Measurements from ENCODE around the gene UNC93A. TPM values are rescaled to one million over a fixed set of nuclear protein-coding genes. Genes with fewer than 3 reads are reported as not detected.

UNC93A gene
- total and polyA plus RNA-seq, 2 experiments from 2014 or later: 38.8 to 66.6 TPM

DNA sequence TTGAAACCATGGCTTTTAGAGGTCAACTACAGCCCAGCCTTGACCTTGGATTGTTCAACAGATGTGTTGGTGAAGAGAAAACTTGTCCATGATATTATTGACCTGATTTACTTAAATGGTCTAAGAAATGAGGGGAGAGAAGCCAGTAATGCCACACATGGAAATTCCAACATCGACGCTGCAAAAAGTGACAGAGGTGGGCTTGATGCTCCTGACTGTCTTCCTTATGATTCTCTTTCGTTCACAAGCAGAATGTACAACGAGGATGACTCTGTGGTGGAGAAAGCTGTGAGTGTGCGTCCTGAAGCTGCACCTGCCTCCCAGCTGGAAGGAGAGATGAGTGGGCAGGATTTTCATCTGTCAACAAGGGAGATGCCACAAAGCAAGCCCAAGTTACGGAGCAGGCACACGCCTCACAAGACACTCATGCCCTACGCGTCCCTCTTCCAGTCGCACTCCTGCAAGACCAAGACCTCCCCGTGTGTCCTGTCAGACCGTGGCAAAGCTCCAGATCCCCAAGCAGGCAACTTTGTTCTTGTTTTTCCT lies 50.0 kb downstream of the UNC93A start:
- Histone ChIP-seq H3K4me2 (peak overlapping the region; percentile 6), H3K27me3 (no peaks in the 10 kb centered on the region), H3K4me1 (ENCODE audit: insufficient read depth) (peaks cover 9% of the 10 kb centered on the region), H3K4me3 (no peak overlapping the region), H3K27ac (peak overlapping the region; percentile 65), H2AFZ (no peak overlapping the region), H3K36me3 (replicated peaks; ENCODE audit: insufficient read depth, low read depth) (no peaks in the 10 kb centered on the region), H3K79me2 (no peaks in the 10 kb centered on the region), H3K9me2 (replicated peaks; ENCODE audit: insufficient read depth) (no peaks in the 10 kb centered on the region), H4K20me1 (ENCODE audit: insufficient read depth, poor library complexity, severe bottlenecking) (no peaks in the 10 kb centered on the region), H3K9me3 (ENCODE audit: low read depth) (no peaks in the 10 kb centered on the region)
- TF ChIP-seq EZH2phosphoT487 (IDR thresholded peaks at IDR 0.05; ENCODE audit: low read depth, severe bottlenecking, unreplicated experiment) (no peak), EZH2 (IDR thresholded peaks at IDR 0.05; ENCODE audit: borderline replicate concordance) (no peak)
- TF ChIP-seq, protein P1, sequence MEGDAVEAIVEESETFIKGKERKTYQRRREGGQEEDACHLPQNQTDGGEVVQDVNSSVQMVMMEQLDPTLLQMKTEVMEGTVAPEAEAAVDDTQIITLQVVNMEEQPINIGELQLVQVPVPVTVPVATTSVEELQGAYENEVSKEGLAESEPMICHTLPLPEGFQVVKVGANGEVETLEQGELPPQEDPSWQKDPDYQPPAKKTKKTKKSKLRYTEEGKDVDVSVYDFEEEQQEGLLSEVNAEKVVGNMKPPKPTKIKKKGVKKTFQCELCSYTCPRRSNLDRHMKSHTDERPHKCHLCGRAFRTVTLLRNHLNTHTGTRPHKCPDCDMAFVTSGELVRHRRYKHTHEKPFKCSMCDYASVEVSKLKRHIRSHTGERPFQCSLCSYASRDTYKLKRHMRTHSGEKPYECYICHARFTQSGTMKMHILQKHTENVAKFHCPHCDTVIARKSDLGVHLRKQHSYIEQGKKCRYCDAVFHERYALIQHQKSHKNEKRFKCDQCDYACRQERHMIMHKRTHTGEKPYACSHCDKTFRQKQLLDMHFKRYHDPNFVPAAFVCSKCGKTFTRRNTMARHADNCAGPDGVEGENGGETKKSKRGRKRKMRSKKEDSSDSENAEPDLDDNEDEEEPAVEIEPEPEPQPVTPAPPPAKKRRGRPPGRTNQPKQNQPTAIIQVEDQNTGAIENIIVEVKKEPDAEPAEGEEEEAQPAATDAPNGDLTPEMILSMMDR (IDR thresholded peaks at IDR 0.05; ENCODE audit: poor library complexity): no peak
- 77% methylated on average over 12 of the region's 12 CpGs for WGBS (ENCODE audit: low lambda C conversion rate, missing lambda C conversion rate)
- no peak for DNase-seq (ENCODE audit: low spot score)

DNA sequence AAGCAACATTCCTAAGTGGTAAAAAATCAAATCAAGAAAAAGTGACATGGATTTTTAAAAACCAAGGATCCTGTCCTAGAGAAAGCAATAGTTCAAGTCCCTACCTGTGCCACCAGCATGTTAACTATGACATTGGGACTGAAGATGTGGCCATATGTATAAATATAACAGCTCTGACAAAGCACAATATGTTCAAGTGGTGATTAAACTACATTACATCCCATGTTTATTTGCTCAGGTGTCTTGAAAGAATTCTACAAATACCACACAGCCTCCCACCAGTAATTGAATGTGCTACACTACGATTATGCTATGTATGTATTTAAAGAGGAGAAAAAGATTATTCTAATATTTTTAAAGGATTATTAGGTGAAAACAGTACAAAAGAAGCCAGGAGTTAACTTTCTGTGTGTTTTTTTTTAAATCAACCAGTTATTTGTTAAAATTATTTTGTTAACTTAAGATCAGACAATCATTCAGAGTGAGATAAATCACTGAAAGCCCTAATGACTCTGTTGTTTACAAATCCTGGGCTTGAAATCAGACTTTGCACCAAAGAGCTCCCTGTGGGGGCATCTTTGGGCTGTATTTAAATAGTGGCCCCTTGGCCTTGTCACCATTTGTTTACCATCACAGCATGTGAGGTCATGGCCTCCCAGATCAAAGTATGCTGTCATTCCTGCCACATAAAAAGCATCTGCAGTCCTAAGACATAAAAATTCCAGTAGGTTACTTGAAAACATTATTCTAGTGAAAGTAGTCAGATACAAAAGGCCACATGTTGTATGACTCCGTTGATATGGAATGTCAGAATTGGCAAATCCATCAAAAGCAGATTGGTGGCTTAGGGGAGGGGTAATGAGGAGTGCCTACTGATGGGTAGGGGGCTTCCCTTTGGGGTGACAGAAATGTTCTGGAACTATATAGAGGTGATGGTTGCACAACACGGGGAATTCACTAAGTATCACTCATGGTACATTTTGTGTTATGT lies 50.8 kb downstream of the UNC93A start:
- no peaks in the 10 kb centered on the region for H4K20me1 ChIP-seq (ENCODE audit: insufficient read depth, poor library complexity, severe bottlenecking)
- no peaks in the 10 kb centered on the region for H3K36me3 ChIP-seq (replicated peaks; ENCODE audit: insufficient read depth, low read depth)
- H3K27ac ChIP-seq: peak overlapping the region; percentile 76
- H3K9me2 ChIP-seq (replicated peaks; ENCODE audit: insufficient read depth): no peaks in the 10 kb centered on the region
- H3K27me3 ChIP-seq: no peaks in the 10 kb centered on the region
- peak overlapping the region; percentile 12 for H3K4me2 ChIP-seq
- H3K4me1 ChIP-seq (ENCODE audit: insufficient read depth): peaks cover 9% of the 10 kb centered on the region
- no peak overlapping the region for H2AFZ ChIP-seq
- 40% methylated on average over 3 of the region's 3 CpGs for WGBS (ENCODE audit: low lambda C conversion rate, missing lambda C conversion rate)
- no peak overlapping the region for H3K4me3 ChIP-seq
- DNase-seq (ENCODE audit: low spot score): peak; percentile 76
- H3K79me2 ChIP-seq: no peaks in the 10 kb centered on the region
- TF ChIP-seq, protein P1 (IDR thresholded peaks at IDR 0.05; ENCODE audit: poor library complexity): no peak
- TF ChIP-seq EZH2phosphoT487 (IDR thresholded peaks at IDR 0.05; ENCODE audit: low read depth, severe bottlenecking, unreplicated experiment) (no peak), EZH2 (IDR thresholded peaks at IDR 0.05; ENCODE audit: borderline replicate concordance) (no peak)
- no peaks in the 10 kb centered on the region for H3K9me3 ChIP-seq (ENCODE audit: low read depth)

DNA sequence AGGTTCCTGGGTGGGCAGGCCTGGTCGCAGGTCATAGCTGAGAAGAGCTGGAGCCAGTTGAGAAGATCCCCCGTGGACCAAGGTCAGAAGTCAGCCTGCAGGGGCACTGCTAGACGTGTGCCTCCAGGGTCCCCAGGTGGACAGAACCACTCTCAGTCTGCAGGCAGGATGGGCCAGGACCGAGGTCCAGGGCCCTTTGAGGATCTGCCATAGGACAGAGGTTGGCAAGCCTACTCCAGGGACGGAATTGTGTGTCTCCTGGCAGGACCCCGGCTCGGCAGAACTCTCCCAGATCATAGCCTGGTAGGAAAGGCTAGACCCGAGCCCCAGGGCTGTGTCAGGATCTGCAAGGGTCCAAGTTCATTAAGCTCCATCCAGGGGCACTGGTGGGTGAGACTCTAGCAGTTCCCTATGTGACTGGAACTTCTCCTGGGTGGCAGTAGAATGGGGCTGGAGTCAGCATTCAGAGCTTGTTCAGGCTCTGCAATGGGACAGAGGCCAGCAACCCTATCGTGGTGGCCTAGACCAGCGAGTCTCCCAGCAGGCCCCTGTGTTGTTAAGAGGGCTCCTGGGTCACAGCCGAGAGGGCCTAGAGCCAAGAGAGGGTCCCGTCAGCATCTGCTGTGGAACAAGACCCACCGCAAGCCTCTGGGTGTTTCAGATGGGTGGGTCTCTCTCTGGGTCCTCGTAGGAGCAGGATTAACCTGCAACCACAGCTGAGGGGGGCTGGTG lies 51.9 kb downstream of the UNC93A start:
- DNase-seq (ENCODE audit: low spot score): no peak
- Histone ChIP-seq H3K36me3 (replicated peaks; ENCODE audit: insufficient read depth, low read depth) (no peaks in the 10 kb centered on the region), H3K9me2 (replicated peaks; ENCODE audit: insufficient read depth) (no peaks in the 10 kb centered on the region), H3K27ac (peak overlapping the region; percentile 76), H4K20me1 (ENCODE audit: insufficient read depth, poor library complexity, severe bottlenecking) (no peaks in the 10 kb centered on the region), H3K4me3 (no peak overlapping the region), H3K27me3 (no peaks in the 10 kb centered on the region), H3K79me2 (no peaks in the 10 kb centered on the region), H2AFZ (no peak overlapping the region), H3K4me1 (ENCODE audit: insufficient read depth) (peaks cover 9% of the 10 kb centered on the region), H3K4me2 (no peak overlapping the region), H3K9me3 (ENCODE audit: low read depth) (no peaks in the 10 kb centered on the region)
- TF ChIP-seq EZH2phosphoT487 (IDR thresholded peaks at IDR 0.05; ENCODE audit: low read depth, severe bottlenecking, unreplicated experiment) (no peak), EZH2 (IDR thresholded peaks at IDR 0.05; ENCODE audit: borderline replicate concordance) (no peak)
- TF ChIP-seq, protein P1 (IDR thresholded peaks at IDR 0.05; ENCODE audit: poor library complexity): no peak
- WGBS (ENCODE audit: low lambda C conversion rate, missing lambda C conversion rate): 94% methylated on average over 14 of the region's 14 CpGs

Data from hepatocyte (in vitro differentiated cells).